A549 treated with Mapracorat at 1 μM for 4 hours (cell line): Measurements from ENCODE around the gene ANKAR. TPM values are rescaled to one million over a fixed set of nuclear protein-coding genes. Genes with fewer than 3 reads are reported as not detected.

Source experiments
- total RNA-seq: library from RNA; stranded (reverse); fragments of 200-300 nt; extraction: Qiagen RNA extraction; gene quantifications from 5 replicates; pipeline ENCODE4 v1.2.3, GENCODE V29; 2022

ANKAR gene
- 0.64 to 1.9 TPM (median 1.5 TPM) in 5 replicates for total RNA-seq

GRCh38 chr2:189674374-189675112 lies at the start of gene ANKAR:
ANKAR (plus strand) TSS chr2:189674670; CDS start chr2:189676491, 1,821 bp downstream.

GRCh38 chr2:189661148-189661956 lies 13.1 kb upstream of the ANKAR start, which contains the start of gene ASNSD1:
ASNSD1 (plus strand) TSS chr2:189661459; CDS start chr2:189666133, 4,674 bp downstream.

Other genes starting within 250 kb of the ANKAR start
- gene WDR75, start 233.2 kb upstream of the ANKAR start, total RNA-seq: 34.1 to 59.3 TPM (median 38.7 TPM) in 5 replicates
- gene SLC40A1, start 93.9 kb upstream of the ANKAR start, total RNA-seq: 1.8 to 2.1 TPM (median 2.0 TPM) in 5 replicates
- 31.1 to 35.5 TPM (median 35.0 TPM) in 5 replicates for gene ASNSD1, start 13.2 kb upstream of the ANKAR start, total RNA-seq
- 3.5 to 4.7 TPM (median 4.2 TPM) in 5 replicates for gene OSGEPL1, start 88.1 kb downstream of the ANKAR start, total RNA-seq
- 38.4 to 47.5 TPM (median 43.3 TPM) in 5 replicates for gene ORMDL1, start 109.7 kb downstream of the ANKAR start, total RNA-seq
- 6.5 to 8.7 TPM (median 7.1 TPM) in 5 replicates for gene PMS1, start 109.8 kb downstream of the ANKAR start, total RNA-seq